HepG2 (cell line): ENCODE measurements around the gene MYH9. TPM values are rescaled to one million over a fixed set of nuclear protein-coding genes. Genes with fewer than 3 reads are reported as not detected.

Experiments used
- CBX1 ChIP-seq: IDR thresholded peaks from one replicate; pipeline ENCODE4 v1.6.1; 2016; ENCODE audit warnings: antibody characterized with exemption, low read depth
- CCDC6 ChIP-seq: sonication (generic); formaldehyde crosslinking; IDR thresholded peaks from 2 replicates; pipeline ENCODE4 v1.8.1; 2022; ENCODE audit warnings: mild to moderate bottlenecking, missing genetic modification reagents, moderate library complexity
- GABPB1 ChIP-seq: IDR thresholded peaks from 2 replicates; pipeline ENCODE4 v1.6.1; 2016; ENCODE audit warnings: mild to moderate bottlenecking, missing genetic modification reagents, moderate library complexity, missing compliant biosample characterization
- HNRNPL ChIP-seq: fragments of 200-400 bp; formaldehyde crosslinking; IDR thresholded peaks from 2 replicates; pipeline ENCODE4 v1.6.1; 2017; ENCODE audit warnings: mild to moderate bottlenecking, low read depth, low read length
- NFE2 ChIP-seq: sonication (generic); formaldehyde crosslinking; IDR thresholded peaks from 2 replicates; pipeline ENCODE4 v1.4.0; 2020; ENCODE audit warnings: missing genetic modification reagents
- ONECUT2 ChIP-seq: sonication (generic); formaldehyde crosslinking; IDR thresholded peaks from 2 replicates; pipeline ENCODE4 v1.4.0; 2020; ENCODE audit warnings: missing genetic modification reagents
- POGZ ChIP-seq: sonication (generic); formaldehyde crosslinking; IDR thresholded peaks from 2 replicates; pipeline ENCODE4 v1.4.0; 2020; ENCODE audit warnings: mild to moderate bottlenecking, missing genetic modification reagents
- SATB2 ChIP-seq: sonication (generic); formaldehyde crosslinking; IDR thresholded peaks from 2 replicates; pipeline ENCODE4 v1.5.0; 2020; ENCODE audit warnings: missing genetic modification reagents
- TRIM24 ChIP-seq: sonication (generic); formaldehyde crosslinking; IDR thresholded peaks from 2 replicates; pipeline ENCODE4 v1.8.0; 2022; ENCODE audit warnings: mild to moderate bottlenecking, missing genetic modification reagents
- ZC3H4 ChIP-seq: sonication (generic); formaldehyde crosslinking; IDR thresholded peaks from 2 replicates; pipeline ENCODE4 v1.4.0; 2020; ENCODE audit warnings: missing genetic modification reagents, borderline replicate concordance
- ZNF160 ChIP-seq: sonication (generic); formaldehyde crosslinking; IDR thresholded peaks from 2 replicates; pipeline ENCODE4 v1.8.0; 2022; ENCODE audit warnings: mild to moderate bottlenecking, inconsistent platforms, missing genetic modification reagents
- ZNF205 ChIP-seq: IDR thresholded peaks from 2 replicates; pipeline ENCODE4 v1.6.1; 2018; ENCODE audit warnings: missing biosample characterization, missing genetic modification reagents
- ZNF326 ChIP-seq: sonication (generic); formaldehyde crosslinking; IDR thresholded peaks from 2 replicates; pipeline ENCODE4 v1.4.0; 2020; ENCODE audit warnings: missing genetic modification reagents, borderline replicate concordance
- ZNF552 ChIP-seq: sonication (generic); formaldehyde crosslinking; IDR thresholded peaks from 2 replicates; pipeline ENCODE4 v1.9.0; 2022; ENCODE audit warnings: missing genetic modification reagents, mild to moderate bottlenecking, borderline replicate concordance
- ZNF562 ChIP-seq: sonication (generic); formaldehyde crosslinking; IDR thresholded peaks from 2 replicates; pipeline ENCODE4 v1.8.0; 2022; ENCODE audit warnings: missing genetic modification reagents, borderline replicate concordance
- polyA plus RNA-seq, 8 experiments: library from polyadenylated mRNA; depleted of rRNA in 3 of 8; stranded (reverse) in 7 of 8; unstranded in 1 of 8; fragments of >200 nt; fragmentation: Illumina TruSeq in 4 of 8; extraction: Trizol in 4 of 8; gene quantifications; 2 replicates each; pipeline versions ENCODE4 v1.2.1 to v1.2.3, GENCODE V29; 2011 to 2016; ENCODE audit warnings: low read depth in 4 of 8, missing spikeins in 1 of 8, mixed read lengths in 1 of 8; ENCODE audit not compliant: insufficient read depth in 1 of 8
- total RNA-seq, 5 experiments: library from RNA; depleted of rRNA; stranded (reverse); fragments of >200 nt; fragmentation: Illumina TruSeq; extraction: Trizol; gene quantifications; 2 replicates each; pipeline ENCODE4 v1.2.3, GENCODE V29; 2016; ENCODE audit warnings: low read depth in 1 of 5
- TF ChIP-seq, protein P1 (sequence below): sonication (generic); formaldehyde crosslinking; IDR thresholded peaks from 2 replicates; pipeline ENCODE4 v1.5.1; 2020; ENCODE audit warnings: missing genetic modification reagents, mild to moderate bottlenecking, borderline replicate concordance
- TF ChIP-seq, protein P2 (sequence below): sonication (generic); formaldehyde crosslinking; IDR thresholded peaks from 2 replicates; pipeline ENCODE4 v1.5.0; 2020; ENCODE audit warnings: mild to moderate bottlenecking, missing genetic modification reagents
- TF ChIP-seq, protein P3 (sequence below): sonication (generic); formaldehyde crosslinking; IDR thresholded peaks from 2 replicates; pipeline ENCODE4 v1.5.1; 2020; ENCODE audit warnings: mild to moderate bottlenecking, moderate library complexity, missing genetic modification reagents
- TF ChIP-seq, protein P4 (sequence below): sonication (generic); formaldehyde crosslinking; IDR thresholded peaks from 2 replicates; pipeline ENCODE4 v1.4.0; 2020; ENCODE audit warnings: mild to moderate bottlenecking, missing genetic modification reagents
- TF ChIP-seq, protein P5 (sequence below): IDR thresholded peaks from 2 replicates; pipeline ENCODE4 v1.6.1; 2016; ENCODE audit warnings: mild to moderate bottlenecking
- TF ChIP-seq, protein P6 (sequence below): IDR thresholded peaks from 2 replicates; pipeline ENCODE4 v1.6.1; 2016; ENCODE audit warnings: low read depth, control low read depth

The MYH9 gene
- total and polyA plus RNA-seq, 2 of the 13 experiments (the other 11 are each of a cell fraction or from before 2014, with no cell fraction given) = 50.7 to 98.5 TPM

DNA sequence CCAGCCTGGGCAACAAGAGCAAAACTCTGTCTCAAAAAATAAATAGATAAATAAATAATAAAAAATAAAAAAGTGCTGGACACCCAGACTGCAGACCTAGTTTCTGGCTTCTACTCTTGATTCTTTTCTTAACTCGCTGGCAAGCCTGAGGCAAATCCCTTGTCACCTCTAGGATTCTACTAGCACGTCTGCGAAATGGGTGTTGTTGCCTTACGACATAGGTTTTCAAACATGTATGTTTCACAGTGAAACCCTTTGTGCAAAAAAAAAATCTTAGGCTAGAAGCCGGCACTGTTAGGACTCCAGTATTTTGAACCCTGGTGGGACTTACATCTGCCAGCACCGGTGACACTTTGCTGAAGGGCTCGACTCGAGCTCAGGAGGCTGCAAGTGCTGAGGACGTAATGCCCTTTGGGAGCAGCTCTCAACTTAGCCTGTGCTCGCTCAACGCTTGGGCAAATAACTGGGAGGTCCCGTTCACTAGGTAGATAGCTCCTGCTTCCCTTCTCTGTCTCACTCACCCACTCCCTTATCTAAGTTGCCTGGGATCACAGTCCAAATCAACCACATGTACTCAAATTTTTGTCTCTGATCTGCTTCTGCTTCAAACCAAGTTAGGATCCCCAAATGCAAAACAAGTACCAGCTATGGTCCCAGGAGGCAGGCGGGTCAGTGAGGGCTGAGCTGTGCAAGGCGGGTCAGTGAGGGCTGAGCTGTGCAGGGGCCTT is 34.7 kb upstream of the MYH9 start (continued):
- TF ChIP-seq, protein P1, sequence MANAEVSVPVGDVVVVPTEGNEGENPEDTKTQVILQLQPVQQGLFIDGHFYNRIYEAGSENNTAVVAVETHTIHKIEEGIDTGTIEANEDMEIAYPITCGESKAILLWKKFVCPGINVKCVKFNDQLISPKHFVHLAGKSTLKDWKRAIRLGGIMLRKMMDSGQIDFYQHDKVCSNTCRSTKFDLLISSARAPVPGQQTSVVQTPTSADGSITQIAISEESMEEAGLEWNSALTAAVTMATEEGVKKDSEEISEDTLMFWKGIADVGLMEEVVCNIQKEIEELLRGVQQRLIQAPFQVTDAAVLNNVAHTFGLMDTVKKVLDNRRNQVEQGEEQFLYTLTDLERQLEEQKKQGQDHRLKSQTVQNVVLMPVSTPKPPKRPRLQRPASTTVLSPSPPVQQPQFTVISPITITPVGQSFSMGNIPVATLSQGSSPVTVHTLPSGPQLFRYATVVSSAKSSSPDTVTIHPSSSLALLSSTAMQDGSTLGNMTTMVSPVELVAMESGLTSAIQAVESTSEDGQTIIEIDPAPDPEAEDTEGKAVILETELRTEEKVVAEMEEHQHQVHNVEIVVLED (CRISPR knock-in tag) = peak; percentile 35; the same call in 1 of the 2 replicates
- no peak for TF ChIP-seq ZNF160 (CRISPR knock-in tag)
- no peak for TF ChIP-seq ZNF552 (CRISPR knock-in tag)
- no peak for TF ChIP-seq CCDC6 (CRISPR knock-in tag)
- TF ChIP-seq POGZ (CRISPR knock-in tag) = no peak
- no peak for TF ChIP-seq TRIM24 (CRISPR knock-in tag)
- peak; percentile 56; the same call in 1 of the 2 replicates for TF ChIP-seq ZNF205 (CRISPR knock-in tag)
- TF ChIP-seq SATB2 (CRISPR knock-in tag) = no peak
- TF ChIP-seq, protein P2, sequence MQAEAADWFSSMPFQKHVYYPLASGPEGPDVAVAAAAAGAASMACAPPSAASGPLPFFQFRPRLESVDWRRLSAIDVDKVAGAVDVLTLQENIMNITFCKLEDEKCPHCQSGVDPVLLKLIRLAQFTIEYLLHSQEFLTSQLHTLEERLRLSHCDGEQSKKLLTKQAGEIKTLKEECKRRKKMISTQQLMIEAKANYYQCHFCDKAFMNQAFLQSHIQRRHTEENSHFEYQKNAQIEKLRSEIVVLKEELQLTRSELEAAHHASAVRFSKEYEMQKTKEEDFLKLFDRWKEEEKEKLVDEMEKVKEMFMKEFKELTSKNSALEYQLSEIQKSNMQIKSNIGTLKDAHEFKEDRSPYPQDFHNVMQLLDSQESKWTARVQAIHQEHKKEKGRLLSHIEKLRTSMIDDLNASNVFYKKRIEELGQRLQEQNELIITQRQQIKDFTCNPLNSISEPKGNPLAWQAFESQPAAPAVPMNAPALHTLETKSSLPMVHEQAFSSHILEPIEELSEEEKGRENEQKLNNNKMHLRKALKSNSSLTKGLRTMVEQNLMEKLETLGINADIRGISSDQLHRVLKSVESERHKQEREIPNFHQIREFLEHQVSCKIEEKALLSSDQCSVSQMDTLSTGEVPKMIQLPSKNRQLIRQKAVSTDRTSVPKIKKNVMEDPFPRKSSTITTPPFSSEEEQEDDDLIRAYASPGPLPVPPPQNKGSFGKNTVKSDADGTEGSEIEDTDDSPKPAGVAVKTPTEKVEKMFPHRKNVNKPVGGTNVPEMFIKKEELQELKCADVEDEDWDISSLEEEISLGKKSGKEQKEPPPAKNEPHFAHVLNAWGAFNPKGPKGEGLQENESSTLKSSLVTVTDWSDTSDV (CRISPR knock-in tag) = 0 out of 2 replicates have a peak, but pooled peaks have one; percentile 42
- TF ChIP-seq ZNF562 (CRISPR knock-in tag) = no peak
- TF ChIP-seq NFE2 (CRISPR knock-in tag) = no peak
- TF ChIP-seq GABPB1 (CRISPR knock-in tag) = no peak
- no peak for TF ChIP-seq ZNF326 (CRISPR knock-in tag)
- TF ChIP-seq ONECUT2 (CRISPR knock-in tag) = no peak
- TF ChIP-seq, protein P3, sequence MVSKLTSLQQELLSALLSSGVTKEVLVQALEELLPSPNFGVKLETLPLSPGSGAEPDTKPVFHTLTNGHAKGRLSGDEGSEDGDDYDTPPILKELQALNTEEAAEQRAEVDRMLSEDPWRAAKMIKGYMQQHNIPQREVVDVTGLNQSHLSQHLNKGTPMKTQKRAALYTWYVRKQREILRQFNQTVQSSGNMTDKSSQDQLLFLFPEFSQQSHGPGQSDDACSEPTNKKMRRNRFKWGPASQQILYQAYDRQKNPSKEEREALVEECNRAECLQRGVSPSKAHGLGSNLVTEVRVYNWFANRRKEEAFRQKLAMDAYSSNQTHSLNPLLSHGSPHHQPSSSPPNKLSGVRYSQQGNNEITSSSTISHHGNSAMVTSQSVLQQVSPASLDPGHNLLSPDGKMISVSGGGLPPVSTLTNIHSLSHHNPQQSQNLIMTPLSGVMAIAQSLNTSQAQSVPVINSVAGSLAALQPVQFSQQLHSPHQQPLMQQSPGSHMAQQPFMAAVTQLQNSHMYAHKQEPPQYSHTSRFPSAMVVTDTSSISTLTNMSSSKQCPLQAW (CRISPR knock-in tag) = 0 out of 2 replicates have a peak, but pooled peaks have one; percentile 50
- TF ChIP-seq, protein P4, sequence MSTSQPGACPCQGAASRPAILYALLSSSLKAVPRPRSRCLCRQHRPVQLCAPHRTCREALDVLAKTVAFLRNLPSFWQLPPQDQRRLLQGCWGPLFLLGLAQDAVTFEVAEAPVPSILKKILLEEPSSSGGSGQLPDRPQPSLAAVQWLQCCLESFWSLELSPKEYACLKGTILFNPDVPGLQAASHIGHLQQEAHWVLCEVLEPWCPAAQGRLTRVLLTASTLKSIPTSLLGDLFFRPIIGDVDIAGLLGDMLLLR (CRISPR knock-in tag) = no peak
- no peak for TF ChIP-seq ZC3H4
- TF ChIP-seq, protein P5, sequence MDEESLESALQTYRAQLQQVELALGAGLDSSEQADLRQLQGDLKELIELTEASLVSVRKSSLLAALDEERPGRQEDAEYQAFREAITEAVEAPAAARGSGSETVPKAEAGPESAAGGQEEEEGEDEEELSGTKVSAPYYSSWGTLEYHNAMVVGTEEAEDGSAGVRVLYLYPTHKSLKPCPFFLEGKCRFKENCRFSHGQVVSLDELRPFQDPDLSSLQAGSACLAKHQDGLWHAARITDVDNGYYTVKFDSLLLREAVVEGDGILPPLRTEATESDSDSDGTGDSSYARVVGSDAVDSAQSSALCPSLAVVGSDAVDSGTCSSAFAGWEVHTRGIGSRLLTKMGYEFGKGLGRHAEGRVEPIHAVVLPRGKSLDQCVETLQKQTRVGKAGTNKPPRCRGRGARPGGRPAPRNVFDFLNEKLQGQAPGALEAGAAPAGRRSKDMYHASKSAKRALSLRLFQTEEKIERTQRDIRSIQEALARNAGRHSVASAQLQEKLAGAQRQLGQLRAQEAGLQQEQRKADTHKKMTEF = no peak
- TF ChIP-seq, protein P6, sequence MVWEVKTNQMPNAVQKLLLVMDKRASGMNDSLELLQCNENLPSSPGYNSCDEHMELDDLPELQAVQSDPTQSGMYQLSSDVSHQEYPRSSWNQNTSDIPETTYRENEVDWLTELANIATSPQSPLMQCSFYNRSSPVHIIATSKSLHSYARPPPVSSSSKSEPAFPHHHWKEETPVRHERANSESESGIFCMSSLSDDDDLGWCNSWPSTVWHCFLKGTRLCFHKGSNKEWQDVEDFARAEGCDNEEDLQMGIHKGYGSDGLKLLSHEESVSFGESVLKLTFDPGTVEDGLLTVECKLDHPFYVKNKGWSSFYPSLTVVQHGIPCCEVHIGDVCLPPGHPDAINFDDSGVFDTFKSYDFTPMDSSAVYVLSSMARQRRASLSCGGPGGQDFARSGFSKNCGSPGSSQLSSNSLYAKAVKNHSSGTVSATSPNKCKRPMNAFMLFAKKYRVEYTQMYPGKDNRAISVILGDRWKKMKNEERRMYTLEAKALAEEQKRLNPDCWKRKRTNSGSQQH (CRISPR knock-in tag) = no peak
- no peak for TF ChIP-seq HNRNPL
- TF ChIP-seq CBX1 = no peak
